HG03460 (cell line): Measurements from ENCODE around the gene TPR.

Experiments
- ATAC-seq: cut with Tn5 transposase; IDR thresholded peaks from one replicate; pipeline ENCODE4 v1.9.1; 2021; ENCODE audit not compliant: unreplicated experiment

Gene TPR

GRCh38 chr1:186330758-186331157, 44.3 kb downstream of the TPR start:
- ATAC-seq, result no peak

DNA sequence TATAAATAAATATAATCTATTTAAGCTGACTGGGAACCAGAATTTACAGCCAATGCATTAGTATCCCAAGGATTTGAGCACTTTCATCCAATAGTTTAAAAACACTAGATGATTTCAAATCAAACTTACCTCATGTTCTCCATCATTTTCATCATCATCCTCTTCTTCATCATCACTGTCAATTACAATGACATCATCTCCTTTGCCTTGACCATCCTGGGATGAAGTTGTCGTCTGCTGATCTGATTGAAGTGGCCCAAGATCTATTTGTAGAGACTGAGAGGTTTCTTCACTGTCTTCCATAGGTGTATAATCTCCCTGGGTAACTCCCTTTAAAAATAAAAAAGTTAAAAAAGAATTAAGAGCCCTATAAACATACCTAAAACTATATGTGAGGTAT, 47.7 kb downstream of the TPR start:
- no peak for ATAC-seq

DNA sequence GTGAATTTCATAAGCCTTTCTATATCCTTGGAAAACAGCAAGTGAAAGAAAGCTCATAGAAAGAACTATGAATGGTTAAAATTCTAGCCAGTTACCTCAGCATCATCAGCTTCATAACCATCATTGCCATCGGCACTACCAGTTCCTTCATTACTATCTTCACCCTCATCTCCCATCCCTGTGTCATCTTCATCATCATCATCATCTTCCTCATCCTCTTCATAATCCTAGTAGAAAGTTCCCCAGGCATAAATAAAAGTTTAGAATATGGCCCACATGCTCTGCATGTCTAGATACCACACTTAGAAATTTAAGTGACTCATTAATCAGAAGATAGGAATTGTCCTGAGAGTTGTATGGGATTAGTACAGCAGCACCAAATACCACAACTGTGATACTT, 49.0 kb downstream of the TPR start:
- no peak for ATAC-seq

DNA sequence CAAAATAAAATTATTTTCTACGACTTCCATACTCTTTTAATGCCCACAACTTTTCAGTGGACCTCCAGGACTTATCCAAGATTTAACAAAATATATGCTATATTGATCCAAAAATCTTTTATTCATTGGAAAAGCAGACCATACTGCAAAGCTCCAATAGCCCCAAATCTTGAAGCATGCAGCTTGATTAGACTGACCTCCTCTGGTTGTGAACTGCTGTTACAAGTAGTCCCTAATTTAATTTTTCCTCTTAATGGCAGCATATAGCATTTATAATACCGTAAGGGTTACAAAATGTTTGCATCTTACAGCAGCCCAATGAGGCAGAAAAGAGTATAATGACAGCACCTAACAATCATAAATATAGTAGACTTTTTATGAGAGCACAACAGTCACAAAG, 49.8 kb downstream of the TPR start:
- no peak for ATAC-seq

- no peak for ATAC-seq
These were observed 51.2 kb downstream of the TPR start for GRCh38 chr1:186323865-186324264.

- ATAC-seq, result no peak
These were observed 59.5 kb downstream of the TPR start for GRCh38 chr1:186315570-186315969.

DNA sequence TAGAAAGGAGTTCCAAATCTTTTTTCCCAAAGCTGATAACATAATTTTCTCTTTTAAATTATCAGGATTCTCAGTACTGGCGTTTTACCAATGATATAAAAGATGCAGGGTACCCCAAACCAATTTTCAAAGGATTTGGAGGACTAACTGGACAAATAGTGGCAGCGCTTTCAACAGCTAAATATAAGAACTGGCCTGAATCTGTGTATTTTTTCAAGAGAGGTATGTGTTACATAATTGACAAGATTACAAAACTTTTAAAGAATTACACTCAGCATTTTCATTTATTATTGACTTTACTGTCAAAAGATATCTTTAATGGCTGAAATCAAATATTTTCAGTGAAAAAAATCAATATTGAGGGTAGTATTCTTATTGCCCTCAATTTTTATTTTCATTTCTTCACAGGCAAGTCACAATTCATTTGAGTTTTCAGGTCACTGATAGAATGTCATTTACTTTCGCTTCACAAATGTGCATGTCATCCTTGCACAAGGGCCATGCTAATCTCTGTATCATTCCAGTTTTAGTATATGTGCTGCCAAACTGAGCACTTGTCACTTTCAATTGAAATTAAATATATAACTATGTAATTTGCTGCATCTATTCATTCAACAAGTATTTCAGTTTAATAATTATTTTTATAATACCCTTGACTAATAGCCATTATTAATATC, 63.5 kb downstream of the TPR start:
- no peak for ATAC-seq

DNA sequence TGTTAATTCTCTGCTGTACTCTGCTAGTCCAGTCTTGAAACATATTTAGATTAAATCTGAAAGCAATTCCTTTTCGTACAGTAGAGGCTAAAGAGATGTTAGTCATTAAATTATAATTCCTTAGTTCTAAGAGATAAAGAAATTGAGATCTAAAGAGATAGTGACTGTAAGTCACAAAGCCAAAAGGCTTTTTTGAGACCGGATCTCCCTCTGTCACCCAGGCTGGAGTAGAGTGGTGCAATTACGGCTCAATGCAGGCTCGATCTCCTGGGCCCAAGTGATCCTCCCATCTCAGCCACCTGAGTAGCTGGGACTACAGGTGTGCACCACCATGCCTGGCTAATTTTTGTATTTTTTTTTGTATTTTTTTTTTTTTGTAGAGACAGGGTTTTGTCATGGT, 64.7 kb downstream of the TPR start:
- no peak for ATAC-seq

- no peak for ATAC-seq
These were observed 66.6 kb downstream of the TPR start for GRCh38 chr1:186308264-186309060.

DNA sequence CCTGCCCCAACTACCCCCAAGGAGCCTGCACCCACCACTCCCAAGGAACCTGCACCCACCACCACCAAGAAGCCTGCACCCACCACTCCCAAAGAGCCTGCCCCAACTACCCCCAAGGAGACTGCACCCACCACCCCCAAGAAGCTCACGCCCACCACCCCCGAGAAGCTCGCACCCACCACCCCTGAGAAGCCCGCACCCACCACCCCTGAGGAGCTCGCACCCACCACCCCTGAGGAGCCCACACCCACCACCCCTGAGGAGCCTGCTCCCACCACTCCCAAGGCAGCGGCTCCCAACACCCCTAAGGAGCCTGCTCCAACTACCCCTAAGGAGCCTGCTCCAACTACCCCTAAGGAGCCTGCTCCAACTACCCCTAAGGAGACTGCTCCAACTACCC, 67.6 kb downstream of the TPR start:
- no peak for ATAC-seq

DNA sequence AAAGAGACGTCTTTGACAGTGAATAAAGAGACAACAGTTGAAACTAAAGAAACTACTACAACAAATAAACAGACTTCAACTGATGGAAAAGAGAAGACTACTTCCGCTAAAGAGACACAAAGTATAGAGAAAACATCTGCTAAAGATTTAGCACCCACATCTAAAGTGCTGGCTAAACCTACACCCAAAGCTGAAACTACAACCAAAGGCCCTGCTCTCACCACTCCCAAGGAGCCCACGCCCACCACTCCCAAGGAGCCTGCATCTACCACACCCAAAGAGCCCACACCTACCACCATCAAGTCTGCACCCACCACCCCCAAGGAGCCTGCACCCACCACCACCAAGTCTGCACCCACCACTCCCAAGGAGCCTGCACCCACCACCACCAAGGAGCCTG, 68.5 kb downstream of the TPR start:
- no peak for ATAC-seq

GRCh38 chr1:186304982-186305949, 69.8 kb downstream of the TPR start:
- peak; percentile 71 for ATAC-seq

- ATAC-seq, result no peak
These were observed 71.1 kb downstream of the TPR start for GRCh38 chr1:186303911-186304310.

- ATAC-seq, result no peak
These were observed 72.6 kb downstream of the TPR start for GRCh38 chr1:186302381-186302920.

DNA sequence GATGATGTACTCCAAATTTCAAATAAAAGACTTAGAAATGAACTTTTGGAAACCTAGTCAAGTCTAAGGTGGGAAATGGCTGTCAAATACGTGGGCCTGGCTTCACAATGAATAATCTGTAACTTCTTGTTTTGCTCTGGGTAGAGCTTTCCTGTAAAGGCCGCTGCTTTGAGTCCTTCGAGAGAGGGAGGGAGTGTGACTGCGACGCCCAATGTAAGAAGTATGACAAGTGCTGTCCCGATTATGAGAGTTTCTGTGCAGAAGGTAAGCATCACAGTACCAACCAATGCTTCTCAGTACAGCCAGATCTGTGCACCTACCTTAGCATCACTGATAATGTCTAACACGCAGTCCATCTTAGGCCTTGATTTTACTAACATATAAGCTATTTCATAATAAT, 73.6 kb downstream of the TPR start:
- no peak for ATAC-seq

DNA sequence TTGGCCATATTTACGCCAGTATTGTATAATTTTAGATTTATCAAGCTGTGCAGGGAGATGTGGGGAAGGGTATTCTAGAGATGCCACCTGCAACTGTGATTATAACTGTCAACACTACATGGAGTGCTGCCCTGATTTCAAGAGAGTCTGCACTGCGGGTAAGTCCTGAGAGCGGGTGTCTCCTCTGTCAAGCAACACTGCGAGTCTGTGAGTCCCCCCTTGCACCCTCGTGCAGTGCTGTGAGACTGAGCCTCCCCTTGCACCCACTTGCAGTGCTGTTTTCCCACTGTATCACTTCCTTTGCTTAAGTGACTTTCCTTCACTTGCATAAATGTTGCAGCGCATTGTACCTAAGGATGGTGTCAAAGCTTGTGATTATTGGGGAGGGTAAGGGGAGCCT, 75.0 kb downstream of the TPR start:
- no peak for ATAC-seq

- no peak for ATAC-seq
These were observed 75.5 kb downstream of the TPR start for GRCh38 chr1:186299570-186299969.

DNA sequence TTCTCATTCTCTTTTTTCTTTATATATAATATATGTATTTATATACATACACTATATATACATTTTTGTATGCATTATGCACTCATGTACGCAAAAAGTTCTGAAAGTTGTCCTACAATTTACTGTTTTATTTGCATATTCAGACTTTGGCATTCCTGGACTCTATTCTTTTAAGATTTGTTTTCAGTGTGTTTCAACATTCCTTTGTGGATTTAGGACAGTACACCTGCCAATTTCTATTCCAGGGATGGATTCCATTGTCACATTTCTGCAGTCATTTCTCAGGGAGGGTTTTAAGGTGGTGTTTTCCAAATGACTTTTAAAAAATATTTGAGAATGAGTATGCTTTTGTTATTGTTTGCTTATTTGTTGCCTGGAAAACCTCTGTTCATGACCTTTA, 76.2 kb downstream of the TPR start:
- ATAC-seq, result no peak

DNA sequence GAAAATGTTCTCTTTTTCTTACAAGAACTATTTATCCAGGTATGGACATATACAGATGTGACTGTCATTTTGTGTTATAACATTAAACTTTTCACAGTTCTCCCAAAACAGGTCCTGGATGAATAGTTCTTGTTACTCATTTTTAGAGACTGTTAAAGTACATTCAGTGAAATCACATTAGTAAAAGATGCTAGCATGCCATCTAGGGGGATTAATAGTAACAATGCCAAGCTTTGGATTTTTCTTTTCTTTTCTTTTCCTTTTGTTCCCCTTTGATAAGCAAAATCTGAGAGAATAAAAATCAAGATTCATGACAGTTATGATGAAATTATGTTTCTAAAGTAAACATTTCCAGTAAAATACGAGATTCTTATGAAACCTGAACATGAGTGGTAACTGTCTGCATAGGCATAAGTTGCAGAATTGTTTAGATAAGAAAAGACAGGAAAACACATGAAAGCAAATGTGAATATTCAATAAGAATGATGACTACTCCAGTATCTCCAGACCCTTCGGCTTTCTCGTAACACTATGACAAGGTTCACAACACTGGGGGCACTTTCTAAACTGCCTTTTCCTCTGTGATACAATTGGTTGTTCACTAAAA, 77.5 kb downstream of the TPR start:
- no peak for ATAC-seq

GRCh38 chr1:186295980-186296379, 79.1 kb downstream of the TPR start, which contains the start of gene PRG4:
TSS of gene PRG4 (plus strand) at chr1:186296279.
- ATAC-seq, result no peak

GRCh38 chr1:186292875-186293274, 82.2 kb downstream of the TPR start:
- ATAC-seq, result no peak
